T-helper 2 cell (primary cell): ENCODE measurements around the gene TRPC4.

ENCODE experiments used
- DNase-seq, 5 experiments: peaks; one replicate each; pipeline versions ENCODE4 v3.0.0 to v3.0.0-alpha.2; 2012 to 2022

TRPC4 gene

DNA sequence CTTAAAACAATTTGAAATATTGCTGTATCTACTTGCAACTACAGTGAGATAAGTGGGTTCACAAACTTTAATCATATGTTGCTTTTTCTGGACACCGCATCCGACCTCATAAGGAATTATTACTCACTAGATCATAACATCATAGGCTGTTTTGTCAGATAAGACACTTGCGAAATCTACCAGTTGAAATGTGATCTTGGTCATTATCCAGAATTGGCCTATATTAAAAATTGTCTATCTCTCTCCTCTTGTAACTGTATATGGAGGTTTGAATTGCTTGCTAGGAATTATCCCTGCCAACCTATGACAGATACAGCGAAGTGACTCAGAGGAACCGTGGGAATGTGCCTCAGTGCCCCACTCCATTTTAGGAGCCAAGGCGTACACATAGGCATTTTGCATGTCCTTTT lies 154.0 kb downstream of the TRPC4 start:
- DNase-seq: no peak

DNA sequence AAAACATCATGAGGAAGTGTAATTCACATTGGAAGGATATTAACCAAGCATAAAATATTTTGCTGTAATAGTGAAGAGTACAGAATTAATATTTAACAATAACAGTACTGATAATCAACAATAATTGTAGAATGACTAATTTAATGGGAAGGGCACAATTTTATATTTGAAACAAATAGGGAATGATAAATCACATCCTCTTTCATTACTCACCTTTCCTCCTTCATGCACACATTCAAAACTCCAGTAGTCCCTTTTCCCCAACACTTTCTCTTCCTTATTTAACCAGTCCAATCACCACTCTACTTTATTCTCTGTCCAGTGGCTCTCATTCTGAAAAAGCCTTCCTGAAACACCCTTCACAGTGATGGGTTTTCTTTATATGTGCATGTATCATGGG lies 160.3 kb downstream of the TRPC4 start:
- DNase-seq: no peak

DNA sequence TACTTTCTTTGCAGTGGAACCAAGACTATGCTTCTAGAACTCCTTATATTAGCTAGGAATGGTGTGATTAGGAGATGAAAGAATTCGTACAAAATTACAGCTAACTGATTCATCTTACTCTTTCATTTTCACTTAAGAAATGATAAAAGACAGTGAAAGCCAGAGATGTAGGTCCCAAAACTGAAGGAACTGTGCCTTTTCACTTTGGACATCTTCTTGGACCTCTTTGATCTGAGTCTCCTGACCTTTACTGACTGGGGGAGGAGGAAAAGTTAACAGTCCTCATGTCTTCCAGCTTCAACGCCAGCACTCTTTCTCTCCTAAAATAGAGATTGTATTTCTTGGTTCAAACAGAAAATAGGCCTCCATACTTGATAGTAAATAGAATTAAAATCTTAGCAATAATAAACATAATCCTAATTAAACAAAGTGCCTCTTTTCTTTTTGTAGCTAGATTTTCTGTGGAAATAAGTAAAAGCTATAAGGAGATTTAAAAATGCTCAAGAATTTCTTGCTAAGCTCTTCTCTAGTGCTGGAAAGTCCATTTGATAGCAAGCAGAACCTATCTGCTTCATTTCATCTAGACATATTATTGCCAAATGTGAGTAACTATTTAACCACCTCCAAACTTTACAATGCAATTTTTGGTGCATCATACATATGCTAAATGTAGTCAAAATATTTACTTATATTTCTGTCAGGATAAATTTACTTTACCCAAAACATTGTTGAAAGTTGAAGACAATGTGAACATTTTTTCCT lies 161.7 kb downstream of the TRPC4 start:
- DNase-seq: no peak

DNA sequence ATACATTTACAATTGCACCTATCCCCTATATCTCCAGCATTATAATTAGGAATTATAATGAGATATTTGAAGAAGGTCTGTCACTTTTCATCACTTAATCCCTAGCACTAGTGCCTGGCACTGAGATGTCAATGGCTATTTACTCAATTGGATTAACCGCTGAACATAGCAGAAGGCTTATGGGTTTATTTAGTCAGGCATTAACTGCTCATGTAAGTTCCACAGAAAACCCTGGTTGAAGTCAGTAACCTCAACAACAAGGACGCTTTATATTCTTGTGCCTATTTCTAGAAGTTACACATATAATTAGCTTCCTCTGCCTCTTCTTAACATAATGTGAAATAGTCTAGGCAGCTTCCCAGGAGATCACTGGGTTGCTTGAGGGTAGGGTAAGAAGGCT lies 163.5 kb downstream of the TRPC4 start:
- no peak for DNase-seq

DNA sequence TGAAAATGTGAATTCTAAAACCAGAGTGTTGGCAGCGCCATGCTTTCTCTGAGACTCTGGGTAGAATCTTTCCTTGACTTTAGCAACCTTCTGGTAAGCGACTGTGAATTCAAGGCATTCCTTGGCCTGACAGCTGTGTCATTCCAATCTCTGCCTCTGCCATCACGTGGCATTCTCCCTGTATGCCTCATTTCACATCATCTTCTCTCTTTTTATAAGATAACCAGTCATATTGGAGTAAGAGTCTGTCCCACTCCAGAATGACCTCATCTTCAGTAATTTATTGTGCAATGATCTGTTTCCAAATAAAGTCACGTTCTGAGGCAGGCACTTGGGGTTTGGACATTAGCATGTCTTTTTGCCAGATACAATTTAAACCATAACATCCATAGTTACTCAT lies 167.6 kb downstream of the TRPC4 start:
- DNase-seq: no peak

DNA sequence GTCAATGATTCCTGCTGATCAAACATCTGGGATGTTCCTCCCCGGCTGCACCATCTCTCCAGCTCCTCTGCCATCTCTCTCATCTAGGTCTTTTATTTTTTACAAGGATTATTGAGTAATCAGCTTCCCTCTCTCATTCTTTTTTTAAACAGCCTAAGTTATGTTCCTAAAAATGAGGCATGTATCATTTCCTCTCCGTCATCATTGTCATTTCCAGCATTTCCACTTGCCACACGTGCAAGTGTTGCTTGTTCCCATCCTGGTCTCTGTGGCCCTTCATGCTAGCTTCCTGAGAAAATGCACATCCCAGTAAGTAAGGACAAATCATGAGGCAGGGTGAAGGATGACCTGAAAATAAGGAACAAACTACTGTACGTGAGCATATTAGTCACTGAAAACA lies 168.3 kb downstream of the TRPC4 start:
- DNase-seq: no peak

DNA sequence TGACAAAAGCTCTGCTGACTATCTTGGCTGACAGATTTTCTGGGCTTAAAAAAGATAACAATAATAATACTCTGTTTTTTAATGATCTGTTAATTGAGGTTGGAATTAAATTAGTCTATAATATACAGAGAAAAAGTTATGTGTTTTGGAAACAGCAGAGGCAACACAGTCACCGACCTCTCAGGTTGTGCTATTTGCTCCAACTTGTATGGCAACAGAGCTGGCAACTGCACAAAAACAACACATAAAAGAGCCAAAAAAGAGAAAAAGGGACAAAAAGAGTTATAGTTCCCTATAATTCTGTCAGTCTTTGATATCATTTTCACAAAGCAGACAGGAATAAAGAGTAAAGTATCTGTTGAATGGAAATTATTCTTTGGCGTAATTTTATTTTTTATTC lies 168.7 kb downstream of the TRPC4 start:
- DNase-seq: no peak

DNA sequence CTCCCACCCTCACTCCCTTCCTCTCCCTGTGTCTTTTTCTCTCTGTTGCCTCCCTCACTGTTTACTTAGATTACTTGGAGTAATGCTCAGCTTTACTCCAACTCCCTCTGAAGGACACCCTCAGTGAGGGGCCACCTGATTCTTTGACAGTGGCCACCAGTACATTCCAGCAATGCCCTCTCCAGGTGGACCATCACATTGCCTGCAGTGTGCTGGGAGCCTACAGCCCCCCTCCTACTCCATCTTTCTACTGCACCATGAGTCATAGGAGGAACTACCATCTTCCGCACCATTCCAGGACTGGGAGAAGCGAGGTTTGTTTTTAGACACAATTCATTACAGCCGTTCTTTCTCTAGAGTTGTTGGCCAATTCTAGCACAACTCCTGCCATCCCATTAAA lies 174.4 kb downstream of the TRPC4 start:
- no peak for DNase-seq

DNA sequence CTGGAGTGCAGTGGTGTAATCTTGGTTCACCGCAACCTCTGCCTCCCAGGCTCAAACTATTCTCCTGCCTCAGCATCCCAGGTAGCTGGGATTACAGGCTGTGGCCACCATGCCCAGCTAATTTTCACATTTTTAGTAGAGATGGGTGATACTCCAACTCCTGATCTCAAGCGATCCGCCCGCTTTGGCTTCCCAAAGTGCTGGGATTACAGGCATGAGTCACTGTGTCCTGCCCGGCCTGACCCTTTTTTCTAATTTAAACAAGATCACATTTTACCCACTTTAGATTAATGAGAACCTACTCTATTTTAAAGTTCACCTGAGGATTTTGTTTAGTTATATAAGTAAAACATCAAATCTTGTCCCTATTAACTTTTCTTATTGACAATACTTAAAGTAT lies 179.2 kb downstream of the TRPC4 start:
- DNase-seq: no peak

DNA sequence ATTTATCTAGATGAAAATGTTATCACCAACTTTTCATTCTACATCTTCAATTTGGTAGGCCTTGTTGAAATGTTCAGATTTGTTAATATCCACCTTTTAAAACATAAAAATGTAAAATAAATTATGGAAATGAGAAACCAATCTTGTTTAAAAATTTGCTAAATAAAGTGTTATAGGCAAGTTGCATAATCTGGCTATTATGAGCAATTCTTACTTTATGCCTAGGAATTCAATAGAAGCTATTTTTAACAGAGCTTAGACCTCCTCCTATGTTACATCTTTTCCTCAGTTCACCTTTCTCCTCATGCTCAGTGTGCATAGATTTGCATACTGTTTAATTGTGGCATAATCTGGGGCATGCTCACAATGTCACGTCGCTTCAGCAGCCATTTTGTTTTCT lies 183.1 kb downstream of the TRPC4 start:
- DNase-seq: no peak

DNA sequence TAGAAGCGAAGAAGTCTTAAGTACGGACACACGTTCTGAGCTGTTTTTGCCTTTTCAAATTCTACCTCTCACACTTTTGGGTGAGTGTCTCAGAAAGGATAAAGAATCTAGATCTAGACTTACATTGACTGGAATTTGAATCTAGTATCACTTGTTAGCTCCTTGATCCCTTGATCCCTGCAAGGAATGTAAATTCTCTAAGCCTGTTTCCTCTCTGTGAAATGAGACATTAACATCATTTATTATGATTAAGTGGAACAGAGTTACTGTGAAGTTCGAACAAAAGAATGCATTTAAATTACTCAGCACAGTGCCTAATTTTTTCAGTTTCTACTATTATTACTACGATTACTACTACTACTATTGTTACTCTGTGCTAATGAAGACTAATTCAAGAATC lies 184.4 kb downstream of the TRPC4 start:
- no peak for DNase-seq

DNA sequence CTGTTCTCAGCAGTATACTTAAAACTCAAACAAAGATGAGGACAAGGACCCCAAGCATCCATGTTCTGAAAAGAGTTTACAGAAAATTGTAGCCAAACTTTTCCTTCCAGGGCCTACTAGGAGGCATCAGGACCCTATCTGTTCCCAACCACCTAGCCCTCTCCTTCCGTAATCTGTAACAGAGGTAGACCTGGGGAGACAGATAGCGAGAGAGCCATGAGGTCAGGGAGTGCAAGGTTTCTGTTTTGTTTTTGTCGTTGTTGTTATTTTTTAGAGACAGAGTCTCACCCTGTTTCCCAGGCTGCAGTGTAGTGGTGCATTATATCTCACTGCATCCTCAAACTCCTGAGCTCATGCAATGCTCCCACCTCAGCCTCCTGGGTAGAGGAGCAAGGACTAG lies 187.1 kb downstream of the TRPC4 start:
- DNase-seq: no peak

DNA sequence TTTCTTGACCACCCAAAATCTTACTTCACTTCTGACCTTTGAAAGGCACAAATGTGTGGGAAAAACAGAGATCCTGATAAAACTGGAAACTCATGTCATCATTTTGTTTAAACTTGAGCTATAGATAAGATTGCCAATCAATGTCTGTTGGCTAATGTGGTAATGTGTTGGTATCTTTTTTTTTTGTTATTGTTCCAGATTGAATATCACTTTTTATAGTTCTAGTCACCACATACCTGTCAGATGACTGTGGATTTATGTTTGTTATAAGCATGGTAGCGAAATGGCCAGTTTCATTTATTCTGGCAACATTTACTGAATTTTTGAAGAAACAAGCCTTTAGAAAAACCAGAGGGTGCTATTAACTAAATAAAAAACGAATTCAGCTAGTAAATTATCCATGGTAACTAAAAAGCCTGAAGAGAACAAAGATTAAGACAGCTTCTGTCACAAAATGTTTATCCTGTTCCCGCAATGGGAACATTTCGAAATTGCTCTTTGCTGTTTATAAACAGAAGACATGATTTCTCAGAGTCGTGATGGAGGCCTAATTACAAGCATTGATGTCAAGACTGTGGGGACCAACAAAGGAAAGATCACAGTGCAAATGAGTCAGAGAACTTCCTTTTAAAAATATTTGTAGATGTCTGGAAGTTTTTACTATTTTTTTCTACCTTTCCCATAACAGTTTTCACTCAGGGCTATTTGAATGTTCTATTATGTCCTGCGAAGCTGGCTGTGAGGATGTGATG lies 188.1 kb downstream of the TRPC4 start:
- DNase-seq: no peak

DNA sequence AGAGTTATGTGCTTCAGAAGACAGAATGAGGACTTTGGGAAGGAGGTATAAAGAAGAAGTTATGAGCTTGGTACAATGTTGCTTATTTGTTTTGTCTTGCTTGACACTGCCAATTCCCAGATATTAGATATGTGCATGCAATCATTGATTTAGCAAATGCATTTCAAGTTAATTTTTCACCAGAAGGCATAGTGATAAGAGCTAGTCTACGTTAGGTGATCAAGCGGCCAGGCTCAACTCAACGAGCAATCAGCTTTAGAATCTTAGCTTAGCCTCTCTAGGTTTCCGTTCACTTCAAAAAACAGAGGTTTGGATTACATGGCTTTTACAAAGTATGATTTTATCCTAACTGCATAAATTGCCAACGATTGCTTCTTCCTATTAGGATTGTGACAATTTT lies 189.4 kb downstream of the TRPC4 start:
- no peak for DNase-seq

DNA sequence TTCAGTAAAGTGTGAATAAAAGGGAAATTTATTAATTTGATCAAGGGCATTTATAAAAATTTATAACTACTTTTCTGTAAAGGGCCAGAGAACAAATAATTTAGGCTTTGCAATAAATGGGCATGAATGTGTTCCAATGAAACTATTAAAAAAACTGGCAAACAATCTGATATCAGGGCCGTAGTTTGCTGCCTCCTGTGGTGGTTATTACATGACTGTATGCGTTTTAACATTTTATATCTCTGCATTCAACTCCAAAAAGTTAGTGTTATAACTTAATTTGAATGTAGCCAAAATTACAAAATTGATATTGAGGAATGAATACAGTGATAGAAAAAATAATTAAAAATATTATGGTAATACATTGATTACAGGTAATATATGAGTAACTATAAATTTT lies 190.5 kb downstream of the TRPC4 start:
- no peak for DNase-seq

DNA sequence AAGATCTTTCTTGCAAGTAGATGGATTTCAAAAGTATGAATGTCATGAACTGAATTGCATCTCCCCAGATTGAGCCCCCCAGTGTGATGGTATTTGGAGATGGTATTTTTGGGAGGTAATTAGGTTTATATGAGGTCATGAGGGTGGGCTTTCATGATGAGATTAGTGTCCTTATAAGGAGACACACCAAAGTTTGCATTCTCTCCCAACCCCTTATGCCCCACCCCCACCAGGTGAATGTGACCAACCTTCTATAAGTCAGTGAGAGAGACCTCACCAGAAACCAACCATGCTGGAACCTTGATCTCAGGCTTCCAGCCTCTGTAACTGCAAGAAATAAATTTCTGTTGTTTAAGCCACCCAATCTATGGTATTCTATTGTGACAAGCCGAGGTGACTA lies 199.7 kb downstream of the TRPC4 start:
- DNase-seq: no peak

DNA sequence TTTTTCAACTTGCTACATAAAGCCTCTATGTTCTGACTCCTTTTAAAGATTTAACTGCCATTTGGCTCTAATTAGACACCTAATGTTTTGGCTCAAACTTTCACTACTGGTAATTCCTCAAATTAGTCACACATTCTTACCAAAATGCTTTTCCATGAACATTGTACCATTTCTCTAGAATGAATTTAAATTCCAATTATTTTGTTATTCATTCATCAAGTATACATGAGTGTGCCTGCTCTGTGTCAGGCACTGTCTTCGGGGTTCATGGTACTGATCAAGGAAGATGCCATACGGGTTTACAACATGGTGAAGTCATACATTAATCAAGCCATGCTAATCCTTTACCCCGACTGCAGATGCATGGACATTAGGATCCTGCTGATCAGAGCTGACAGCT lies 201.9 kb downstream of the TRPC4 start:
- no peak for DNase-seq

DNA sequence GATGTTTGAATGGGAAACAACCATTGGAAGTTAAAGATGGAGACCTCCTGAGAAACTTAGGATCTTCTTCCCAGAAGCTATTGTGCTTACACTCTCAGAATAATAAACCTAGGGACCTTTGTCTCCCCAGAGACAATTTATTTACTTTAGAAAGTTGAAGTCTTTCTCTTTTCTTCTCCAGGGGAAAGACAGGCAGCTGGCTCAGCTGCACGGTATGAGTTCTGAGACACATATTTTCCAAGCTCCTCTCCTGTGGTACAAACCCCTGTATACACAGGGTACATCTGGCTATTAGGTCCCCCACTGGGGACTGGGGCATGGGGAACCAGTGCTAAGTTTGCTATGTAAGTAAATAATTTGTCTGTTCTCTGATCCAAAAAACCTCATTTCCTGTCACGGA lies 203.5 kb downstream of the TRPC4 start:
- no peak for DNase-seq

DNA sequence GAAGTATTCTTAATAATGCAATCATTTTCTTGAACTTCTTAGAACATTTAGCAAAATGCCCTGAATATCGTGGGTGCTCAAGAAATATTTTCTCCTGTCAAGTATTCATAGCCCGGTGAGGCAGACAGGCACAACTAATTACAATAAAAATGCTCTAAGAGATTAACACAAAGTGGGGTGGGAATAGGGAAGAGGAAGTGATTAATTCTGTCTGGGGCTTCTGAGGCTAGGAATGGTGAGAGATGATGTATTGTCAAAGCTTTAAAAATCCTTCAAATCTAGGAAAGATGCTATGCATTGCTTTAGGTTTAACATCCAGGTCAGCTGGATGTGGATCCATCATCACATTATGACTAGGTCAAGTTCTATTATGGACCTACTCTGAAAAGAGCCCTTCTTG lies 204.2 kb downstream of the TRPC4 start:
- no peak for DNase-seq

DNA sequence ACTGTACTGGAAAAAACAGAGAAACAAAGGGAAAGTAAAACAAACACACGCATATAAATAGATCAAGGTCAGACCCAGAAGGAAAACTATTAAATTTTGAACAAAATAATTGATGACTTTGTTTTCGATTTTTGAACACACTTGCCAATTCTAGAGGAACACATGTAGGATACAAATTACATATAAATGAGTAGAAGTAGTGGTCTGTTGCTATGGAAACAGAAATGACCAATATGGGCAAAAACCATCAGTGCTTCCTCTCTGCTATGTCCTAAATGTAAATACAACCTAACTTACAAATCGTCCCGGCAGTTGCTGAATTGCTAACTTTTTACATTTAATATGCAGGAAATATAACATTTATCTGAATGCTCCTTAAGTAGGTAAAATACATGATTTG lies 205.8 kb downstream of the TRPC4 start:
- DNase-seq: no peak

DNA sequence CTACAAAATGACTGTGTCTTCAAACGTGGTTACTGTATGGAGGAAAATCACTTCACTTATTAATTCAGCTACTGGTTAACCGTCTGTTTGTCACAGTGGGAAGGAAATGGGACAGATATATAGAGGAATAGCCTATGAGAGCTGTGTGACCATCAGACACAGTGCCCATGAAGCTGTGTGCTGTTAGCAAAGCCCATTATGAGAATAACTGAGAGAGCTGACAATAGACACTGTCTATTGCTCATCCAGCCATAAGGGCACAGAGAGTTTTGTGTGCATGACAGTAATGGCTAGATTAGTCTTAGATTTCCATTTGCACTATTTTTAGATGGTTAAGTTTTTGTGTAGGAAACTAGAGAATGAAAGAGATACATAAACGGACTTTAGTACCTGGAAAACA lies 206.9 kb downstream of the TRPC4 start:
- DNase-seq: no peak

DNA sequence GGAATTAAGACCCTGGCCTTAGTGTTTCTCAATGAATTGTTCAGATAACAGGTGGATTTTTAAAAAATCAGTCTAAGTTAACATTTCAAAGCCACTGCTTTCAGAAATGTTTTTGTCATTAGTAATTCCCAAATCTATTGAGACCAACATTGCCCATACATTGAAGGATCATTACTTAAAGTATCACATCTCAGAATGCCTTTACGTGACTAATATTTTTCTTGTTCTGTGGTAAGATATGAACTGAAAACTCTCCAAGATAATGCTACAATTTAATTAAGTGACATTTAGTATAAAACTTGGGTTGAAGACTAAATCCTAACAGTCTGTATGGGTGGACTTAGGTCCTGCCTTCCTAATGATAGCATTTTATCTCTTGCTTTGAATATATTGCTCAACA lies 211.6 kb downstream of the TRPC4 start:
- no peak for DNase-seq

DNA sequence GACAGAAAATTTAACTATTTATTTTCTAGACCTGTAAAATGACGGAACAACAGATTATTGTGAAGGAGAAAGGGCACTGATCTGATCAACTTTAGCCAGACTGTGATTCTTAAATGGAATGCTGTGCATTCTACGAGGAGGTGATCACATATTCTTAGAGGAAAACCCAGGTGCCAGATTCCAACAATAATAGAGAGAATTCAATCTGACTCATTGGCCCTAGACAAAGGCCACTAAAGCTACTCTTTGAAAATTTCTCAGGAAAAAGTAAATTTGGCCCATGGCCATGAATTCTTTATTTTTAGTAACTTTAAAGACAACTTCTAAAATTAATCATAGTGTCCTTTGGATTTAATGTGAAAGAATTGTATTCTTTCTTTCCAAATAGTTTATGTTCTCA lies 212.4 kb downstream of the TRPC4 start:
- DNase-seq: no peak

DNA sequence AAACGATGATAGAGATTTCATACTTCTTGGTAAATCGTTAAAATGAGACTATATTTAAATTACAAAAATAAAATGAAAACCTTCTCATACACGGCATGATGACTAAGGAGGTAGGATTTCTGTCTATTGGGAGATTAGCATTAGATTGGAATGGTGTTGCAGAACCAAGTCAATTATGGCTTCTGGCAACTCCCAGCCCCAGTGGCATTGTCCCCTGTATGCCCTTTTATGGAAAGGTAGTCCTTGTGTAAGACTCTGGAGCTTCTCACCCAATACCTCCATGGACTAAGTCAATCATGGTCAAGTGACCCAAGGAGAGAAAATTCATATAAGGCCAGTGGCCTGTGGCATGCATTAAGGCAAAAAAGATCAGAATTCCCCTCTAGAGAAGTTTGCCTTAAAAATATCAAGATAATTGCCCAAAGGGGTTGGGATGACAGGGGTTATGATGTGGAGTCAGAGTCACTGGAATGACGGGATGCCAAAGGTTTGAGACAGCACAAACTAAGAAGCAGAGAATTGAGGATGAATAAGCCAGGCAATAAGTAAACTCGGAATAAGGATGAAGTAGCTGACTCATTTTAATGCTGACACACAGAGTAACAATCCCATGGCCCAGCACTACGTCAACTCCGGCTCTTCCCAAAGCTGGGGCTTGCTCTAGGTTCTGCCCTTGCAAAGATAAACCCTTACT lies 213.2 kb downstream of the TRPC4 start:
- DNase-seq: no peak
